Adipocyte (in vitro differentiated cells): ENCODE measurements around the gene ADAMTSL2.

Source experiments
- DNase-seq: peaks from one replicate; pipeline ENCODE4 v3.0.0-alpha.2; 2015; ENCODE audit warnings: low read depth
- H3K27me3 ChIP-seq: replicated peaks from 2 replicates; pipeline ENCODE4 v1.7.0; 2013; ENCODE audit warnings: mild to moderate bottlenecking, low read length, moderate library complexity; ENCODE audit not compliant: control insufficient read depth, insufficient read depth
- H3K36me3 ChIP-seq: 2 replicates; pipeline ENCODE4 v1.7.0; 2013; ENCODE audit warnings: low read length, mild to moderate bottlenecking, moderate library complexity; ENCODE audit not compliant: control insufficient read depth, insufficient read depth, severe bottlenecking
- H3K4me1 ChIP-seq: 2 replicates; pipeline ENCODE4 v1.7.0; 2013; ENCODE audit warnings: mild to moderate bottlenecking, low read length, moderate library complexity; ENCODE audit not compliant: control insufficient read depth, insufficient read depth
- H3K4me3 ChIP-seq: 2 replicates; pipeline ENCODE4 v1.7.0; 2013; ENCODE audit warnings: mild to moderate bottlenecking, low read length, moderate library complexity
- H3K9ac ChIP-seq: 2 replicates; pipeline ENCODE4 v1.7.0; 2013; ENCODE audit warnings: mild to moderate bottlenecking, low read length, moderate library complexity
- H3K9me3 ChIP-seq: 2 replicates; pipeline ENCODE4 v1.7.0; 2013; ENCODE audit warnings: mild to moderate bottlenecking, low read length, moderate library complexity; ENCODE audit not compliant: control insufficient read depth

Gene ADAMTSL2

GRCh38 chr9:133573791-133574515 is 39.4 kb downstream of the ADAMTSL2 start:
- H3K27me3 ChIP-seq = peaks cover 46% of the 10 kb centered on the region
- no peak overlapping the region for H3K9ac ChIP-seq
- no peak for DNase-seq
- no peaks in the 10 kb centered on the region for H3K9me3 ChIP-seq
- H3K4me3 ChIP-seq = no peak overlapping the region
- H3K36me3 ChIP-seq = no peaks in the 10 kb centered on the region
- peaks cover 10% of the 10 kb centered on the region for H3K4me1 ChIP-seq

- peaks cover 10% of the 10 kb centered on the region for H3K4me1 ChIP-seq
- H3K9ac ChIP-seq = no peak overlapping the region
- no peaks in the 10 kb centered on the region for H3K9me3 ChIP-seq
- DNase-seq = no peak
- peaks cover 39% of the 10 kb centered on the region for H3K27me3 ChIP-seq
- H3K36me3 ChIP-seq = no peaks in the 10 kb centered on the region
- H3K4me3 ChIP-seq = no peak overlapping the region
These were observed 40.3 kb downstream of the ADAMTSL2 start for GRCh38 chr9:133574771-133575170.

GRCh38 chr9:133575186-133576030 is 40.9 kb downstream of the ADAMTSL2 start:
- no peak for DNase-seq
- peaks cover 38% of the 10 kb centered on the region for H3K27me3 ChIP-seq
- H3K4me3 ChIP-seq = no peak overlapping the region
- H3K36me3 ChIP-seq = no peaks in the 10 kb centered on the region
- no peaks in the 10 kb centered on the region for H3K9me3 ChIP-seq
- H3K9ac ChIP-seq = no peak overlapping the region
- H3K4me1 ChIP-seq = peaks cover 10% of the 10 kb centered on the region

GRCh38 chr9:133576031-133576874 is 41.7 kb downstream of the ADAMTSL2 start:
- H3K4me1 ChIP-seq = peaks cover 10% of the 10 kb centered on the region
- no peaks in the 10 kb centered on the region for H3K9me3 ChIP-seq
- no peaks in the 10 kb centered on the region for H3K36me3 ChIP-seq
- H3K9ac ChIP-seq = no peak overlapping the region
- H3K4me3 ChIP-seq = no peak overlapping the region
- no peak for DNase-seq
- H3K27me3 ChIP-seq = peaks cover 46% of the 10 kb centered on the region

GRCh38 chr9:133576875-133577736 is 42.6 kb downstream of the ADAMTSL2 start:
- no peak for DNase-seq
- Histone ChIP-seq H3K4me3 (no peak overlapping the region), H3K27me3 (peaks cover 55% of the 10 kb centered on the region), H3K36me3 (no peaks in the 10 kb centered on the region), H3K9ac (no peak overlapping the region), H3K4me1 (peaks cover 10% of the 10 kb centered on the region), H3K9me3 (no peaks in the 10 kb centered on the region)

- no peak for DNase-seq
- H3K27me3 ChIP-seq = peaks cover 60% of the 10 kb centered on the region
- no peaks in the 10 kb centered on the region for H3K9me3 ChIP-seq
- H3K9ac ChIP-seq = no peak overlapping the region
- peaks cover 7% of the 10 kb centered on the region for H3K4me1 ChIP-seq
- no peaks in the 10 kb centered on the region for H3K36me3 ChIP-seq
- no peak overlapping the region for H3K4me3 ChIP-seq
These were observed 43.2 kb downstream of the ADAMTSL2 start for GRCh38 chr9:133577737-133578112.

- DNase-seq = no peak
- H3K9me3 ChIP-seq = no peaks in the 10 kb centered on the region
- no peak overlapping the region for H3K9ac ChIP-seq
- H3K36me3 ChIP-seq = no peaks in the 10 kb centered on the region
- H3K4me1 ChIP-seq = no peaks in the 10 kb centered on the region
- peaks cover 61% of the 10 kb centered on the region for H3K27me3 ChIP-seq
- no peak overlapping the region for H3K4me3 ChIP-seq
These were observed 44.3 kb downstream of the ADAMTSL2 start for GRCh38 chr9:133578524-133579441.

GRCh38 chr9:133579601-133580418 is 45.3 kb downstream of the ADAMTSL2 start:
- no peaks in the 10 kb centered on the region for H3K36me3 ChIP-seq
- H3K4me3 ChIP-seq = no peak overlapping the region
- no peak for DNase-seq
- H3K9ac ChIP-seq = no peak overlapping the region
- no peaks in the 10 kb centered on the region for H3K9me3 ChIP-seq
- peaks cover 67% of the 10 kb centered on the region for H3K27me3 ChIP-seq
- H3K4me1 ChIP-seq = no peaks in the 10 kb centered on the region

- peaks cover 69% of the 10 kb centered on the region for H3K27me3 ChIP-seq
- DNase-seq = no peak
- H3K4me3 ChIP-seq = no peak overlapping the region
- H3K9ac ChIP-seq = no peak overlapping the region
- H3K36me3 ChIP-seq = no peaks in the 10 kb centered on the region
- H3K9me3 ChIP-seq = no peaks in the 10 kb centered on the region
- H3K4me1 ChIP-seq = no peaks in the 10 kb centered on the region
These were observed 45.9 kb downstream of the ADAMTSL2 start for GRCh38 chr9:133580419-133580738.
